ENCODE measurements around the gene APOOL.

APOOL gene

DNA sequence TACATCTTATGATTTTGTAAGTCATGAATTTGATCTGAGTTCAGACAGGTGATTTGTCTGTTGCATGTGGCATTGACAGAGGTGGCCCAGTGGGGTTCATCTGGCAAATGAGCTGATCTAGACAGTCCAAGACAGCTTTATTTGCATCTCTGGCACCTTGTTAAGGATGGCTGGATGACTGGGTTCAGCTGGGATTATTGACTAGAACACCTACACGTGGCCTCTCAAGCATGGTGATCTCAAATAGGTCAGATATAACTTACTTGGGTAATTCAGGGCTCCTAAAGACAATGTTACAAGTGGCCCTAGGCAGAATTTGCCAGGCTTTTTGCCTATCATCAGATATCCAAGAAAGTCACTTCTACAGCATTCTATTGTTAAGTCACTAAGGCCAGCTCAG is 48.0 kb downstream of the APOOL start:
- TF ChIP-seq GATA3 (IDR thresholded peaks at IDR 0.05; ENCODE audit: low read depth, low read length) = no peak
- no peak for TF ChIP-seq GATA2 (IDR thresholded peaks at IDR 0.05; ENCODE audit: low read depth, low read length)

DNA sequence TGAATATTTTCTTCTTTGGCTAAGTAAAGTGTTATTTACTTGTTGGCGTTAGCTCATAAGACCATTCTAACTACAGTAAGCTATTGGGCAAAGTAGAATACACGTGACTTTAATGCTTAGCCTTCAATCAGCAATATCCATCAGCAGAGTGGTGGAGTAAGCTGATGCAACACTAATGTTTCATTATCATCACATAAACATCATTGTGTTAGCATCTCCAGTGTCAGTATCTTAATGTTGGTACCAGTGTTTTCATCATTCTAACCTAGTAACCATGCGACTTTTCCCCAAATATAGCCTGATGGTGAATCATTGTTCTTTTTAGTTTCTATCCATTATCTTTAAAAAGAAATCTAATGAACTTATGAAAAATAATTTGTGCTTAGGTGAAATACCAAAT is 48.5 kb downstream of the APOOL start:
- TF ChIP-seq GATA2 (IDR thresholded peaks at IDR 0.05; ENCODE audit: low read depth, low read length) (no peak), GATA3 (IDR thresholded peaks at IDR 0.05; ENCODE audit: low read depth, low read length) (no peak)

DNA sequence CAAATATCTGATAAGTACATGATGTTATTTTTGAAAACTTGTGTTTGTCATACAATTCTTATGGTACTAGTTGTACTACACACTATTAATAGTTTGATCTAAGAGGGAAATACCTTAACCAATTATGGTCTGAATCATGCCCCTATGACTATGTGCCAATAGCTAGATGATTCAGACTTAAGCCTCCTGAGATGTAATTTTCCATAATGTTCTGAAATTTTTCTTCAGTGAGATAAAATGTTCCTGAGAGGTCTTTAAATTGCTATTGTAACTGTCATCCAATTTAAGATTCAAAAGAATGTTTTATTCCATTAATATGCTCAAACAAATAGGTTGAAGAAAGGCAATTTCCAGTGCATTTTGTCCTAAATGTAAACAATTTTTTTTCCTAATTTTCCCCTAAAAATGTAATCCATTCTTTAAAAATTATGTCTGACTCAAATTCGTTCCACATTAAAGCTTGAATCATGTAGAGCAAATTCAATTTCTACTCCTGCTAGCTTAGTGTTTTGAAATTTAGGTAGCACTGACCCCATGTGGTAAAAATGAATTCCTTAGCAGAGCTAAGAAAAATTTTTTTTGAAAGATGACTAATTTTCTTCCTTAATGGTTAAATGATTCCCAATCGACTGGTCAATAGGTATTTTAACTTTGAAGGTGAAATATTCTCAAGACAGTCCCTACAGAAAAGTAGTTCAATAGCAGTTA is 49.1 kb downstream of the APOOL start:
- no peak for TF ChIP-seq GATA2 (IDR thresholded peaks at IDR 0.05; ENCODE audit: low read depth, low read length)
- TF ChIP-seq GATA3 (IDR thresholded peaks at IDR 0.05; ENCODE audit: low read depth, low read length) = no peak

DNA sequence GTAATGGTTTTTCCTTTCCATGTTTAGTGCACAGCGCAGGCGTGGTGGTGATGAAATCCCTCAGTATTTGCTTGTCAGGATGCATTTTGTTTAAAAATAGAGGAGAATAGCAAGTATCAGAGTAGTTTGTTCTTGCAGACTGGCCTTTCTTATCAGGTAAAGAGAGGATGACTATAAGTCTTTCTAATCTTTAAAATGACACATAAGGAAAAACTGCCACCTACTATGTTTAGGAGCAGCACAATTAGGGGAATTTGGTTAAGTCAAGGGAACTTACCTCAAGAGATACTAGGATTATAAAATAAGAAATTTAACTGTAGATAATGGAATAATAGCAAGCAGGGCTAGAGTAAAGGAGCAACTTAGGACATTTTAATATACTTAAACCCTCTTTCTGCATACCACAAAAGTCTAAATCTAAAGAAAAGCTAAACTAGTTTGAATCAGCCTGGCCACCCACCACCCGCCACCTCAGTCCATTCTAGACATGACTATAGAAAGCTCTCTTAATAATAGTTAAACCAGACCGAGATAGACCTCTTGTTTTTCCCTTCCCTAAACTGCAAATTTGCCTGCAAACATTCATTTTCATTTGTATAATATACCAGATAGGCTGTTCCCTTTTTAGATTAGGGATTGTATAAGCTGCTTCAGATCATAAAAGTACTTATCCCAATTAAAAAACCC is 62.0 kb downstream of the APOOL start:
- TF ChIP-seq GATA3 (IDR thresholded peaks at IDR 0.05; ENCODE audit: low read depth, low read length) (no peak), GATA2 (IDR thresholded peaks at IDR 0.05; ENCODE audit: low read depth, low read length) (no peak)

DNA sequence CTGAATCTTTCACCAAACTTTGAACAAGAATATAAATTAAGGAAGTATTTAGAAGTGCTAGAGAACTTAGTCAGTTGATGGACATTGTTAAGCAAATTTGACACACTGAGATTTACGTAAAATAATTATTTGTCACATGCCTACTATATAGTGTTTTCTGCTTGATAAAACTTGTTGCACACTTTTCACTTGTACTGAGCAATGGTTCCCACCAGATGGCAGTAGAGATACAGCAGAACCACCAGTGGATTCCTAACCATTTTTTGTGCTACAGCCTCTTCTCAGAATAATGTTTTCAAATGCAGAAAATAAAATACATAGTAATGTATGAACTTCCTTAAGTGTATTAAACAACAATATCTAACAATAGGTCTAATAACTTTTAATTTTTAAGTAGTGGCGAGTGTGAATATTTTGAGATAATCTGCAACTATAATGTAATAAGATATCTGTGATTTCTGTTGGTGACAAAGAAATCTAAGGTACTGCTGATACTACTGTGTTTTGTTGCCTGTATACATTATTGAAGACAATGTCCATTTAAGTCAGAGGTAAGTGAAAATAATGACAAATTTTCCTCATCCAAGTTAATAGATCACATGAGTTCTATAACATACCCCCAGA is 81.2 kb downstream of the APOOL start:
- TF ChIP-seq GATA2 (IDR thresholded peaks at IDR 0.05; ENCODE audit: low read depth, low read length) = no peak
- no peak for TF ChIP-seq GATA3 (IDR thresholded peaks at IDR 0.05; ENCODE audit: low read depth, low read length)

DNA sequence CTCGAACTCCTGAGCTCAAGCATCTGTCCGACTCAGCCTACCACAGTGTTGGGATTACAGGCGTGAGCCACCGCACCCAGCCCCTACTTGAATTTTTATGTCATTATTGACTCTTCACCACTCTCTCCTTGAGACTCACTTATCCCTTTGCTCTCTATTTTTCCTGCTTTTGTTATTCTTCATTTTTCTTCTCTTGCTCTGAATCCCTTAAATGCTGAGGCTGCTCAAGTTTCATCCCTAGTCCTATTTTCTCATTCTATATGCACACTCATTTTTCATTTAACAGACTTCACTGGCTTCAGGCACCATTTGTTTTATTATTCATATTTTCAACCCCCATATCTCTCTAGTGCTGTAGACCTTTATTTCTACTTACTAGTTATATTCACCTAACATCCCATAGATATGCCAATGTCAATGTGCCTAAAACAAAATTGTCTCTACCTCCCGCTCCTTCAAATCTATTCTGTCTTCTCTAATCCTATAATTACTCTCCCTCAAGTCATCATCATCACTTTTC is 85.7 kb downstream of the APOOL start:
- TF ChIP-seq GATA3 (IDR thresholded peaks at IDR 0.05; ENCODE audit: low read depth, low read length) = no peak
- TF ChIP-seq GATA2 (IDR thresholded peaks at IDR 0.05; ENCODE audit: low read depth, low read length) = no peak

DNA sequence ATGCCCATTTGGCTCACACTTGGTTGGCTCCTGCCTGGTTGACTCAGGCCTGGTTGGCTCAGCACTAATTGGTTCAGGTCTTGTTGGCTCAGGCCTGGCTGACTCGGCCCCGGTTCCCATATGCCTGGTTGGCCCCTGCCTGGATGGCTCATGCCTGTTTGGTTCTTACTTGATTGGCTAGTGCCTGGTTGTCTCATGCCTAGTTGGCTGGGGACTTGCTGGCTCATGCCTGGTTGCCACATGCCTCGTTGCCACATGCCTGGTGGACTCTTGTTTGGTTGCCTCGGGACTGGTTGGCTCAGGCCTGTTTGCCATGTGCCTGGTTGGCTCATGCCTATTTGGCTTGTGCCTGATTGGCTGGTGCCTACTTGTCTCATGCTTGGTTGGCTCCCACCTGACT is 103.7 kb downstream of the APOOL start:
- TF ChIP-seq GATA3 (IDR thresholded peaks at IDR 0.05; ENCODE audit: low read depth, low read length) = no peak
- TF ChIP-seq GATA2 (IDR thresholded peaks at IDR 0.05; ENCODE audit: low read depth, low read length) = no peak

DNA sequence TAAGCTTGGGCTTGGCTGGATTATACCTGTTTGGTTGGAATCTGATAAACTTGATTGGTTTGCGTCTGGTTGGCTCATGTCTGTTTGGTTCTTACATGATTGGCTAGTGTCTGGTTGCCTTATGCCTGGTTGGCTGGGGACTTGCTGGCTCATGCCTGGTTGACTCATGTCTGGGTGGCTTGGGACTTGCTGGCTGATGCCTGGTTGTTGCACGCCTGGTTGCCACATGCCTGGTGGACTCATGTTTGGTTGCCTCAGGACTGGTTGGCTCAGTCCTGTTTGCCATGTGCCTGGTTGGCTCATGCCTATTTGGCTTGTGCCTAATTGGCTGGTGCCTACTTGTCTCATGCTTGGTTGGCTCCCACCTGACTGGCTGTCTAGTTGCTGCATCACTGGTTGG is 104.5 kb downstream of the APOOL start:
- TF ChIP-seq GATA2 (IDR thresholded peaks at IDR 0.05; ENCODE audit: low read depth, low read length) (no peak), GATA3 (IDR thresholded peaks at IDR 0.05; ENCODE audit: low read depth, low read length) (no peak)

DNA sequence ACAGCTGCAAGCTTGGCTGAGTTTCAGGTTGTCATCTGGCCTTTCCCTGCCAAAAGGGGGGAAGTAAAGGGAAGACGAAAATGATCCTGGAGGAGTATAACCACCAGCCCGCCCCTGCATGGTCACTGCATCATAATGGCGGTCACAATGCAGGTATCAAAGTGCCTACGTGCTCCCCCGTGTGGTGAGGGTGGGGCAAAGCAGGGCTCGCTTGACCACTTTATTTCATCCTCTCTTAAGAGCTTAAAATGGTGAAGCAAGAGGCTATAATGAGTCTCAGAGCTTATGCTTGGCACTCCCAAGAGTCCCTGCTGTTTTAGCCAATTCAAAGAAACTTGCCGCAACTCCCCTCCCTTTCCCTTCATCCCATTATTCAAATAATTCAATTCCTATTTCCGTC is 105.6 kb downstream of the APOOL start:
- TF ChIP-seq GATA3 (IDR thresholded peaks at IDR 0.05; ENCODE audit: low read depth, low read length) (no peak), GATA2 (IDR thresholded peaks at IDR 0.05; ENCODE audit: low read depth, low read length) (no peak)

DNA sequence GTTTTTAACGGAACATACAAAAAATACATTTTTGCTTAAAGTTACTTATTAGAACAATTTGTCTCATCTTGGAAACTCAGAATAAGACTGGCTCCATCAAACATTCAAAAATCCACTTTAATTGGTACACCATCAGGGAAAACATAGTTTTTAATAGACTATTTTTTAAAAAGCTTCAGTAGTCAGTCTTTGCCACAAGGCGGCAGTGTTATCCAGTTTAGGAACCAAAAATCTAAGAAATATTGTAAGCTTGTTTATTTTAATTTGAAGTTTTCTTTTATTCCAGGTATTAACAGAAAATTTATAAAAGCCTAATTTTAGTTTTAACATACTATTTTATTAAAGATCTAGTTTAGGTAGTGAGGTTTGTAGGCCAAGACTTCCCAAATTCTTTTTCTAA is 107.7 kb downstream of the APOOL start:
- TF ChIP-seq GATA2 (IDR thresholded peaks at IDR 0.05; ENCODE audit: low read depth, low read length) (no peak), GATA3 (IDR thresholded peaks at IDR 0.05; ENCODE audit: low read depth, low read length) (no peak)

DNA sequence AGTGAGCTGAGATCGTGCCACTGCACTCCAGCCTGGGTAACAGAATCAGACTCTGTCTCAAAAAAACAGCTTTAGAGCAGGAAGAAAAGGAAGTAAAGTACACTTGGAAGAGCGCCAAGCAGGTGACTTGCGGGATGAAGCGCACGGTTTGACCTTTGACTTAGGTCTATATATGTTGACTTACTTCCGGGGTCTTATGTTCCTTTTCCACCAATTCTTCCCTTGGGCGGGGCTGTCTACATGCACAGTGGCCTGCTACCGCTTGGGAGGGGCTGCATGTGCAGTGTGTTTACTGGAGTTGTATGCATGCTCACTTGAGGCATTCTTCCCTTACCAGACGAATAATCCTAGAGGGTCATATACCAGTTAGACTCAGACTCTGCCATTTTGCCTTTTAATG is 108.6 kb downstream of the APOOL start:
- no peak for TF ChIP-seq GATA2 (IDR thresholded peaks at IDR 0.05; ENCODE audit: low read depth, low read length)
- TF ChIP-seq GATA3 (IDR thresholded peaks at IDR 0.05; ENCODE audit: low read depth, low read length) = no peak

DNA sequence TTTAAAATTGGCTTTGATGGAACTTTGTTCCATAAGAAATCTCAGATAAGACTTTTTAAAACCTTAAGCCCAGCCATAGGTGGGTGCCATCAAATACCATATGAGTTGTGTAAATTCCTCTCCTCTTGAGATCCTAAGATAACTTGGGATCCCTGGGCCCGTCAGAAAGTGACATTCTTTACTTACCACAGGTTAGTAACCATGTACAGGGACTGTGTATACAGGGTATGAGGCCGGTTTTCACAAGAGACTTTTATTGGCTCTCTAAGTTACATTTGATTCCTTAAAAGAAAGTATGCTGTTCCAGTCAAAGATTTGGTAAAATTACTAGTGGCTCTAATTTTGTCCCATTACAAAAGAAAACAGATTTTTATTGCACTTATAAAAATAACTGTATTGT is 110.1 kb downstream of the APOOL start:
- TF ChIP-seq GATA3 (IDR thresholded peaks at IDR 0.05; ENCODE audit: low read depth, low read length) (no peak), GATA2 (IDR thresholded peaks at IDR 0.05; ENCODE audit: low read depth, low read length) (no peak)

DNA sequence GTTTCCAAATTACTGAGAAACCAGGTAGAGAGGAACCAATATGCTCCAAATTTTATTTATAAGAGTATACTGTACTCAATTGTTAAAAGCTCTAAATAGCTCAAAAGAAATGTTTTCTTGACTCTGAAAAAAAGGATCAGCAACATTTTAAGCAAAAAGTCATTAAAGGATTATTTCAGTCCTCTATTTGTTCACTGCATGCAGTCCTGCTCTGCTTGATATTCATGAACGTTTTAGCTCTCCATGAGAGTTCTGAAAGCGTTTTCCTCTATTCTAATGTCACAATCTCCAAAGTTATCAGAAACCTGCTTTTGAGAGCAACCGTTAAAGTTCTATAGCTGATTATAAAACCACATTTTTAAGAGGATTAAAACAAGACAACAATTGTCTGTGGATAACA is 110.5 kb downstream of the APOOL start:
- TF ChIP-seq GATA3 (IDR thresholded peaks at IDR 0.05; ENCODE audit: low read depth, low read length) (no peak), GATA2 (IDR thresholded peaks at IDR 0.05; ENCODE audit: low read depth, low read length) (no peak)

DNA sequence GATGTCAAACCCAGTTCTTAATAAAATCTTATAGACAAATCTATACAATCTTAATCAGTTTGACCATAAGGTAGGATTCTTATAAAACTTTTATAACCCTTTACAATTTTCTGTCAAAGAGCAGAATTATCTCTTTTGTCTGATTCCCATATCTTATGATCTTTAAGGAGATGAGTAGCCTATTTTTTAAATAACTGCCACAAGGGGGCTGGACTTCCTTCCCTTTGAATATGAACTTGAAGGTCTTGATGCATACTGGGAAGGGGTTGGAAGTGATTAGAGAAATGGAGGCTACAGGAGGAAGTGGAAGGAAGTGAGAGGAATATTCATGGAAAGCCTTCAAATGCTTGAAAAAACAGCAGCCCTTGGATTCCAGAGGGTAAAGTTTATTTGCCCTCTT is 111.1 kb downstream of the APOOL start:
- TF ChIP-seq GATA2 (IDR thresholded peaks at IDR 0.05; ENCODE audit: low read depth, low read length) (no peak), GATA3 (IDR thresholded peaks at IDR 0.05; ENCODE audit: low read depth, low read length) (no peak)

DNA sequence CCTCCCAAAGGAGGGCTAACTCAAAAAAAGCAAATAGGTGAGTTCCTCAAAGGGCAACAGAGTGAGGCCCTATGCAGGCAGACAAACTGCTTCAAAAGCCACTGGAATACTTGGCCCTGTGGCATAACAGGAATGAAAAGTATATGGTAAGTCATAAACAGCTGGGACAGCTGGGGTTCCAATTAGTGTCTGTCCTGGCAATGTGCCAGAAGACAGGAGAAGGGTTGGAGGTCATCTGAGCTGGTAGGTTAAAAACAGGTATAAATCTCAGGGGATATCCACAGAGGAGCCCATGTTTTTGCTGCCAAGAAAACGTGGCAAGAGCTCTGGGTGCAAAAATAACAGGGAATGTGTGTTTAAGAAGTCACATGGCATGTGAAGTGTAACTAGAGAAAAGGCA is 111.6 kb downstream of the APOOL start:
- TF ChIP-seq GATA2 (IDR thresholded peaks at IDR 0.05; ENCODE audit: low read depth, low read length) (no peak), GATA3 (IDR thresholded peaks at IDR 0.05; ENCODE audit: low read depth, low read length) (no peak)

Data from SH-SY5Y (cell line).